NCI-H446 treated with DMSO at 0.1 percent for 48 hours (cell line): Measurements from ENCODE around the gene CNTNAP1.

Source experiments
- DNase-seq: peaks from one replicate; lab custom pipeline; 2025; lab: John Stamatoyannopoulos, UW

The CNTNAP1 gene

GRCh38 chr17:42670789-42671657, 11.3 kb upstream of the CNTNAP1 start:
- DNase-seq, result no peak

GRCh38 chr17:42672038-42672437, 10.3 kb upstream of the CNTNAP1 start:
- no peak for DNase-seq

- no peak for DNase-seq
These were observed 9.0 kb upstream of the CNTNAP1 start for GRCh38 chr17:42673266-42673884.

GRCh38 chr17:42673885-42674754, 8.2 kb upstream of the CNTNAP1 start:
- DNase-seq, result no peak

GRCh38 chr17:42674755-42675347, 7.5 kb upstream of the CNTNAP1 start:
- no peak for DNase-seq

- no peak for DNase-seq
These were observed 6.9 kb upstream of the CNTNAP1 start for GRCh38 chr17:42675348-42675964.

- DNase-seq, result no peak
These were observed 6.3 kb upstream of the CNTNAP1 start for GRCh38 chr17:42675965-42676423.

- DNase-seq, result no peak
These were observed 5.8 kb upstream of the CNTNAP1 start, which contains the start of gene PLEKHH3 for GRCh38 chr17:42676424-42677011. TSS of gene PLEKHH3 (minus strand) at chr17:42676994. CDS start at chr17:42676563, 431 bp downstream.

- peak; percentile 99 for DNase-seq
These were observed 5.1 kb upstream of the CNTNAP1 start for GRCh38 chr17:42677012-42677857.

- DNase-seq, result peak; percentile 77
These were observed 4.2 kb upstream of the CNTNAP1 start for GRCh38 chr17:42677921-42678781.

GRCh38 chr17:42678951-42679491, 3.3 kb upstream of the CNTNAP1 start:
- no peak for DNase-seq

- DNase-seq, result no peak
These were observed 2.6 kb upstream of the CNTNAP1 start for GRCh38 chr17:42679492-42680330.

- no peak for DNase-seq
These were observed 2.0 kb upstream of the CNTNAP1 start for GRCh38 chr17:42680331-42680808.

- DNase-seq, result peak; percentile 45
These were observed 532 bp downstream of the CNTNAP1 start for GRCh38 chr17:42682722-42683403.

- DNase-seq, result no peak
These were observed 1.2 kb downstream of the CNTNAP1 start for GRCh38 chr17:42683407-42684034.

GRCh38 chr17:42684929-42685556, 2.7 kb downstream of the CNTNAP1 start:
- DNase-seq, result no peak
